ENCODE measurements around the gene MUC22.

GRCh38 chr6:30979141-30979540, 31.1 kb upstream of the MUC22 start:
- no peak for TF ChIP-seq CTCF (IDR thresholded peaks at IDR 0.05)
- no peak for TF ChIP-seq POLR2A (IDR thresholded peaks at IDR 0.05)
